HG02798 (cell line): ENCODE results near the gene PDE3A.
"Not testable (repeated sequence)": the region's sequence is repeated elsewhere in the genome, so short reads cannot be mapped to it uniquely, and the experiment has no call there.

Source experiments
- ATAC-seq: cut with Tn5 transposase; IDR thresholded peaks from one replicate; pipeline ENCODE4 v1.9.1; 2021; ENCODE audit warnings: mild to moderate bottlenecking; ENCODE audit not compliant: unreplicated experiment, poor library complexity

Gene PDE3A

GRCh38 chr12:20585913-20586312 is 217.6 kb downstream of the PDE3A start:
- ATAC-seq, result no peak

- no peak for ATAC-seq
Observed at GRCh38 chr12:20588042-20588441, 219.7 kb downstream of the PDE3A start.

- no peak for ATAC-seq
Observed at GRCh38 chr12:20590570-20590969, 222.2 kb downstream of the PDE3A start.

- ATAC-seq, result no peak
Observed at GRCh38 chr12:20592556-20592955, 224.2 kb downstream of the PDE3A start.

GRCh38 chr12:20593611-20594010 is 225.3 kb downstream of the PDE3A start:
- no peak for ATAC-seq

- ATAC-seq, result no peak
Observed at GRCh38 chr12:20596061-20596460, 227.7 kb downstream of the PDE3A start.

- no peak for ATAC-seq
Observed at GRCh38 chr12:20599757-20600156, 231.4 kb downstream of the PDE3A start.

- ATAC-seq, result no peak
Observed at GRCh38 chr12:20601668-20602280, 233.4 kb downstream of the PDE3A start.

- no peak for ATAC-seq
Observed at GRCh38 chr12:20602641-20603391, 234.5 kb downstream of the PDE3A start.

- ATAC-seq, result no peak
Observed at GRCh38 chr12:20604408-20605067, 236.2 kb downstream of the PDE3A start.

GRCh38 chr12:20615020-20615419 is 246.7 kb downstream of the PDE3A start:
- ATAC-seq, result not testable (repeated sequence)

GRCh38 chr12:20616093-20616492 is 247.8 kb downstream of the PDE3A start:
- no peak for ATAC-seq

GRCh38 chr12:20620261-20620660 is 251.9 kb downstream of the PDE3A start:
- no peak for ATAC-seq

GRCh38 chr12:20624718-20625117 is 256.4 kb downstream of the PDE3A start:
- ATAC-seq, result no peak

GRCh38 chr12:20625531-20625930 is 257.2 kb downstream of the PDE3A start:
- ATAC-seq, result no peak

- no peak for ATAC-seq
Observed at GRCh38 chr12:20627001-20627588, 258.8 kb downstream of the PDE3A start.

GRCh38 chr12:20628226-20628787 is 260.0 kb downstream of the PDE3A start:
- ATAC-seq, result no peak

- ATAC-seq, result no peak
Observed at GRCh38 chr12:20628999-20629398, 260.7 kb downstream of the PDE3A start.

- ATAC-seq, result no peak
Observed at GRCh38 chr12:20629414-20630156, 261.2 kb downstream of the PDE3A start.

GRCh38 chr12:20631711-20632110 is 263.4 kb downstream of the PDE3A start:
- ATAC-seq, result no peak
